IPS DF 6.9 (cell line): ENCODE data around the gene ADAMTS17.

Experiments used
- DNase-seq: peaks from one replicate; pipeline ENCODE4 v3.0.0-alpha.2; 2013; ENCODE audit warnings: low read depth, low spot score
- H3K27ac ChIP-seq: one replicate; pipeline ENCODE4 v1.5.1; 2013; ENCODE audit warnings: low read length, control low read depth
- H3K27me3 ChIP-seq: 2 replicates; pipeline ENCODE4 v1.6.1; 2013; ENCODE audit warnings: mild to moderate bottlenecking, low read length; ENCODE audit not compliant: control insufficient read depth, insufficient read depth
- H3K36me3 ChIP-seq: 2 replicates; pipeline ENCODE4 v1.6.1; 2013; ENCODE audit warnings: low read length; ENCODE audit not compliant: control insufficient read depth, insufficient read depth
- H3K4me1 ChIP-seq: 2 replicates; pipeline ENCODE4 v1.6.1; 2013; ENCODE audit warnings: low read length; ENCODE audit not compliant: control insufficient read depth, insufficient read depth
- H3K4me3 ChIP-seq: 2 replicates; pipeline ENCODE4 v1.5.1; 2013; ENCODE audit warnings: mild to moderate bottlenecking, low read length
- H3K9me3 ChIP-seq: 2 replicates; pipeline ENCODE4 v1.6.1; 2013; ENCODE audit warnings: low read length, inconsistent platforms; ENCODE audit not compliant: control insufficient read depth, insufficient read depth
- WGBS: extraction: QIAGEN DNeasy Blood & Tissue Kit; methylation state at CpG from one replicate; pipeline ENCODE4 v1.1.7; 2013; ENCODE audit warnings: mixed read lengths, missing lambda C conversion rate; ENCODE audit not compliant: insufficient read length, insufficient coverage; 5-methylcytosine and 5-hydroxymethylcytosine counted together

The ADAMTS17 gene

DNA sequence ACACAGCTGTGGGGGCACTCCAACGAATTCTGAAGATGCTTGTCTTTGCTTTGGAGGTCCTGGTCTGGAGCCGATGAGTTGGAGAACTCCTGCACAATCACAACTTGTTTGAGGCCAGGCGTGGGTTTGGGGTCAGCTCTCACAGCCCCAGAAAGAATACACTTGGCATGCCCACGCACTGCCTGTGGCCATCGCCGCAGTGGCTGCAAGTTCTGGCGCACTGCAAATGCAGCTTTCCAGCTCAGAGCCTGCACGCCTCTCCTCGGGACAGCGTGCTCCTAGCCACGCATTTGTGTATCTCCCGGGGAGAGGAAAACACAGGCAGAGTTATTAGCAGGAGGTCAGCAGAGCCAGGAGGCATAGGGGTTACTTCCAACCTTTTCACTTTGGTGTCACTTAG lies 282.7 kb downstream of the ADAMTS17 start:
- Histone ChIP-seq H3K4me1 (no peaks in the 10 kb centered on the region; the same call in 1 of the 2 replicates), H3K27me3 (no peaks in the 10 kb centered on the region), H3K36me3 (no peaks in the 10 kb centered on the region), H3K9me3 (no peaks in the 10 kb centered on the region), H3K4me3 (no peak overlapping the region), H3K27ac (no peak overlapping the region)
- WGBS, result no CpG with 5 or more reads among the region's 12 CpGs
- no peak for DNase-seq

DNA sequence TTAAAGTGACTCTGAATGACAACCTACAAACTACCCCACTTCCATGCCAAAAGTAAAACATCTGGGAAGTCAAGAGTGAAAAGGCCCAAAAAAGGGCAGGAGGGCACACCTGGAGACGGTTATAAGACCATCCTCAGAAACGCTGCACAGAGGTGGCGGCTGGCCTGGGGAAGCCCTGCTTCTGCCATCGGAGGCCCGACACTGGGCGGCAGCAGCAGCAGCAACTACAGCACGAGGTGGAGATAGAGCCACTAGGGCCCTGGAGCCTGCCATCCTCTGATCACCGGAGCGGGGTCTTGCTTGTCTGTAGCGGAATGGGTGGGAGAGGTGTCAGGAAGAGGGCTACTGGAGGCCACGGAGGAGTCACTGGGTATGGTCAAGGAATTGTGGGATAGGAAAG lies 283.3 kb downstream of the ADAMTS17 start:
- no peaks in the 10 kb centered on the region; the same call in 1 of the 2 replicates for H3K4me1 ChIP-seq
- H3K27me3 ChIP-seq, result no peaks in the 10 kb centered on the region
- no peak for DNase-seq
- no peaks in the 10 kb centered on the region for H3K36me3 ChIP-seq
- no peak overlapping the region for H3K27ac ChIP-seq
- no CpG with 5 or more reads among the region's 11 CpGs for WGBS
- H3K4me3 ChIP-seq, result no peak overlapping the region
- no peaks in the 10 kb centered on the region for H3K9me3 ChIP-seq

DNA sequence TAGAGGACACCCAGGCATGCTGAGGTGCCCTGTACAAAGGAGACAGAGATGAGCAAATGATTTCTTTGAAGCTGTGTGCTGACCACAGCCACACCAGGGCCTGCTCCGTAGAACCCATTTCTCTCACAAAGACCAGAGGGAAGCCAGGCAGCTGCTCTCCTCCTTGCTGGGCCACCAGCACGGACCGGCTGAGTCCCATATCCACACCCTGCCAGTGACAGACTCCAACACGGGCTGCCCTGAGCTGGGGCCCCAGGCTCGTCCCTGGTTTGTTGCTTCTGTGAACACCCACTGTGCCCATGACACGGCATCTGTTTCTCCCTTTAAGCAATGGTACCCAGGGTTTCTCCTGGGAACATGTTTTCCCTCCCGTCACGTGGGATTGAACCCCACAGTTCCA lies 284.5 kb downstream of the ADAMTS17 start:
- Histone ChIP-seq H3K36me3 (no peaks in the 10 kb centered on the region), H3K27ac (no peak overlapping the region), H3K4me3 (no peak overlapping the region), H3K27me3 (no peaks in the 10 kb centered on the region), H3K4me1 (no peaks in the 10 kb centered on the region; the same call in 1 of the 2 replicates), H3K9me3 (no peaks in the 10 kb centered on the region)
- no peak for DNase-seq
- WGBS, result no CpG with 5 or more reads among the region's 8 CpGs

DNA sequence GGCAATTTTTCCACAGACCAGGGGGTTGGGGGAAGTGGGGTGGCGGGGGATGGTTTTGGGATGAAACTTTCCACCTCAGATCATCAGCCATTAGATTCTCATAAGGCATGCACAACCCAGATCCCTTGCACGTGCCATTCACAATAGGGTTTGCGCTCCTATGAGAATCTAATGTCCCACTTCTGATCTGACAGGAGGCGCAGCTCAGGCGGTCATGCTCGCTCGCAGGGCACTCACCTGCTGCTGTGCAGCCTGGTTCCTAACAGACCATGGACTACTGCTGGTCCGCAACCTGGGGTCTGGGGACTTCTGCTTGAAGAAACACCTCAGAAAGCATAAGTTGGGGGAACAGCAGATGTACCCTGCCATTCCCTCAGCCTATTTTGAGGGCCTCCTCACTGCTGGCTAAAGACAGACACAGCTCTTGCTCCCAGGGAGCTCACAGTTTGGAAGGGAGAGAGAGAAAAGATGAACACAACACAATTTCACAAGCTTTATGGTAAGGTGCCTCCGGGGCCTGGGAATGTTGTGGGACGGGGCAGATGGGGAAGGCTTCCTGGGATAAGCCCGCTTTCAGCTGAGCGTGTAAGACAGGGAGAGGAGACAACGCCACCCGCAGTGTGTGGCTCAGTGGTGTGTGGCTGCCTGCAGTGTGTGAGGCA lies 285.2 kb downstream of the ADAMTS17 start:
- no peaks in the 10 kb centered on the region for H3K27me3 ChIP-seq
- H3K9me3 ChIP-seq, result no peaks in the 10 kb centered on the region
- no peak overlapping the region for H3K27ac ChIP-seq
- no peaks in the 10 kb centered on the region; the same call in 1 of the 2 replicates for H3K4me1 ChIP-seq
- no peak for DNase-seq
- H3K36me3 ChIP-seq, result no peaks in the 10 kb centered on the region
- no CpG with 5 or more reads among the region's 14 CpGs for WGBS
- no peak overlapping the region for H3K4me3 ChIP-seq

DNA sequence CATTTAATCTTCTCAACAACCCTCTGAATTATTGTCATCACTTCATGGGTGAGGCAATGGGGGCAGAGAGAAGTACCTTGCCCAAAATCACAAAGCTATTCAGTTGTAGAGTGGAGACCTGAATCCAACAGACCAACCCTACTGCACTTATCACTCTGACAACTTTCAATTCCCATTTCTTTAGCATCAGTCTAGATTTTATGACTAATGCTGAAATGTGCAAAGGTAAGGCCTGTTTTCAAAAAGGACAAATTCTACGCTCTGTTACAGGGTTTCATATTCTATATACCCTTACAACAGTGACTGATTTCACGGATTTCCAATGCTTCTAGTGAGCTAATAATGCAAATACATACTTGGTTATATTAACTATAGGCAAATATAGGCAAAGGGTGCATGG lies 286.0 kb downstream of the ADAMTS17 start:
- whole genome bisulfite sequencing, result no CpG with 5 or more reads among the region's 2 CpGs
- Histone ChIP-seq H3K4me3 (no peak overlapping the region), H3K27me3 (no peaks in the 10 kb centered on the region), H3K4me1 (no peaks in the 10 kb centered on the region; the same call in 1 of the 2 replicates), H3K9me3 (no peaks in the 10 kb centered on the region), H3K27ac (no peak overlapping the region), H3K36me3 (no peaks in the 10 kb centered on the region)
- no peak for DNase-seq

DNA sequence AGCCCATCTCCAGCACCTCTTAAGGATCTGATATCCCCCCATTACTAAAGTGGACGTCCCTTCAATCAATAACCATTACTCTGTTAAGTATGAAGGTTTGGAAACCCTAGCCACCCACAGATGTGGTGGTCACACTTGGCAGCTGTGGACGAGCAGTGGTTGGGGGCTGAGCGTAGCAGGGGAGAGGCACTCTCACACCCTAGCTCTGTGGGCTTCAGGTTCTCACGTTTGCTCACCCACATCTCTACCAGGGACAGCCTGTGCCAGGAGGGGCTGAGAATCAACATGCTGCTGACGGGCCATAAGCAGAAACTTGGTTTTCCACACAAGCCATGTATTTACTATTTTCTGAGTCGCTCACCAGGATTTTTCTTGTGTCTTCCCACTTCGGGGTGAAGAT lies 287.2 kb downstream of the ADAMTS17 start:
- Histone ChIP-seq H3K27me3 (no peaks in the 10 kb centered on the region), H3K36me3 (no peaks in the 10 kb centered on the region), H3K4me3 (no peak overlapping the region), H3K4me1 (no peaks in the 10 kb centered on the region; the same call in 1 of the 2 replicates), H3K27ac (no peak overlapping the region), H3K9me3 (no peaks in the 10 kb centered on the region)
- no peak for DNase-seq
- no CpG with 5 or more reads among the region's 7 CpGs for WGBS

DNA sequence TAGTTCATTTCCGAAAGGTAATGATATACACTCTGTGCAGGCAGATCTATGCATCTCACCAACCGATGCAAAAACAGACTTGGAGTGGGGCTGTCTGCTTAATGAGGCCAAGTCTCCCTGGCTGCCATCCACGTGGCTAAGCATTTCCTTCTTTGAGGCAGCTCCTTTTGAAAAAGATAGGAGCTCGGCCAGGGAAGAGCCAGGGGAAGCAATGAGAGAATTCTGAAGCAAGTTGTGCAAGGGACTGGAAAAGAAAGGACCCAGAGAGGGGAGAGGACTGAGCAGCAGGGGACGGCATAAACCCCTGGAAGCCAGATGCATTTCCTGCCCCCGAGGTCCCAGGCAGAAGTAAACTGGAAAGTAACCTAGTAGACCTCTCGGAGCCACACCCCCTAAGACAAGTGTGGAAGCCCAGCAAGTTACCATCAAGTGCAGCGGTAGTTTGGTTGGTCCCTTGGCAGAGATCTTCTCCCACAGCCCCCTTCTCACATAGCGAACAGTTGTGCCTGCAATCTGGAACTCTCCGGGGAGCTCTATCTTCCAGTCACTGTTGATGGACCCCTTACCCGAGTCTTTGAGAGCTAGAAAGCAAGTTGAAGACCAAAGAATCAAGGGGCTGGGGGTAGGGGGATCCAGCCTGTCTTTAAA lies 288.2 kb downstream of the ADAMTS17 start:
- WGBS, result no CpG with 5 or more reads among the region's 11 CpGs
- Histone ChIP-seq H3K36me3 (no peaks in the 10 kb centered on the region), H3K9me3 (no peaks in the 10 kb centered on the region), H3K27ac (no peak overlapping the region), H3K4me1 (no peaks in the 10 kb centered on the region; the same call in 1 of the 2 replicates), H3K4me3 (no peak overlapping the region), H3K27me3 (no peaks in the 10 kb centered on the region)
- DNase-seq, result no peak

DNA sequence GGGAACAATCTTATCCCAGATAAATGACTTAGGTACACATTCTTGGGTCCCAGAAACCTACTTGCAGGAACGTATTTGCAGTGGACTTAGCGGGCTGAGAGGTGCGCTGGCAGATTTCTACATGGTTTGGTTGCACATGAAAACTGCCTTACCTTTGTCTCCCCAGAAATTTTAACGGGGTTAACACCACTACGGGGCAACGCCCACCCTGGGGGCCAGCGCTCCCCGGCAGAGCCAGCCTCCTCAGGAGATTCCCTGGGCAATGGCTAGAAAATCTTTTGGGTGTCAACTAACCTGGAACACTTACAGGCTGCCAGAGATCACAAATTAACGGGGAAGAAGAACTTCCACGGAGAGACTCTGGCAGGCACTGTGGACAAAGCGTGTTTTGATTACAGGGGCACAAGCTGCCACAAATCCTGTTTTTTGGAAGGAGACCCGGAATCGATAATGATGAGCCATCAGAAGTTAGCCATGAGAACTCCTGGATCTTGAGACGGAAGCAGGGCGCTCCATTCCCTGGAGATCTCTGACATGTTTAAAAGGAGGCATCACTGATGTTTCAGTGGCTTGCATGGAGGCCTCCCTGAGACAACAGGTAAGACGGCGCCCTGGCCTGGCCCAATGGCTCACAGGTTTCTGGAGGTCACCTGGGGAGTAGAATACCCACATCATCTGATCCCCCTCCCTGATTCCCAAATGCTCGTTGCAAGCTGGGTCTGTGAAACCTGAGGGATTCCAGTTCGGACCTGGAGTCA lies 288.9 kb downstream of the ADAMTS17 start:
- no CpG with 5 or more reads among the region's 19 CpGs for WGBS
- H3K4me3 ChIP-seq, result no peak overlapping the region
- H3K36me3 ChIP-seq, result no peaks in the 10 kb centered on the region
- H3K27me3 ChIP-seq, result no peaks in the 10 kb centered on the region
- no peaks in the 10 kb centered on the region; the same call in 1 of the 2 replicates for H3K4me1 ChIP-seq
- H3K27ac ChIP-seq, result no peak overlapping the region
- no peaks in the 10 kb centered on the region for H3K9me3 ChIP-seq
- DNase-seq, result no peak

DNA sequence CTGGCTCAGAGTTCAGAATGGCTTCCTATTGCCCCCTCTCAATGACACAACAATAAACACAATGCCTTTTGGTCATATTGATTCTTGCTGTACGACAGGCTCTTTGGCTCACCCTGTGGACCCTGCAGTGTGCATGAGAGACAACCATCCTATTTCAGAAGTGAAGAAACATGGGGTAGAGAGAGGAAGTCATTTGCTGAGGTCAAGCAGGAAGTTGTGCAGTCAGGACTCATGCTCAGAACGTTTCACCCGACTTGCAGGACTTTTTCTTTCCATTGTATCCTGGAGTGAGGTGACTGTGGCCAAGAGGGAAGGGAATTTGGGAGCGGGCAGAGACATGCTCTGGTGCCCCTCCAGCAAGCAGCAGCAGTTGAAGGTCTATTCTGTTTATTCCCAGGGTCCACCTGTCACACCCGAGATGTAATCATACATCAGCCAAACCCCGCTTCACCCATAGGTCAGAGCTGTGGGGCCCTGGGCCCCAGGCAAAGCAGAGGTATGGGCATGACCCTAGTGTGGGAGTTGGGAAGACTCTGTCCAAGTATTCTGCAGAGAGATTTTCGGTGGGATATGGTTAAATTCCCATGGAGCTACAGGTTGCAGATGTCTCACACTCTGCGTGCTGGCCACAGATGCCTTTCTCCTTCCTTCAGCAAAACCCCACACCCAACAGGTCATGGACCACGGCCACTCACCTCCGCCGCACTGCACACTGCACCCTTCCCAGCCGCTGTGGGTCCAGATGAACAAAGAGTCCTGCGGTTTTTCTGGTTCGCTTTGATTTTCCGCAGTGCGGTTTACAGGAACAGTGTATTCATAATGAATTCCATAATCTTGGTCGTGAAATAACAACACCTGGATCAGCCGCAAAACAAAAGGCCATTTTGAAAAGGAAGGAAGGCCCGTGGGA lies 290.6 kb downstream of the ADAMTS17 start:
- no peak for DNase-seq
- H3K36me3 ChIP-seq, result no peaks in the 10 kb centered on the region
- H3K4me1 ChIP-seq, result no peaks in the 10 kb centered on the region; the same call in 1 of the 2 replicates
- no peak overlapping the region for H3K4me3 ChIP-seq
- no peaks in the 10 kb centered on the region; the same call in 1 of the 2 replicates for H3K9me3 ChIP-seq
- no peak overlapping the region for H3K27ac ChIP-seq
- no CpG with 5 or more reads among the region's 19 CpGs for WGBS
- no peaks in the 10 kb centered on the region for H3K27me3 ChIP-seq
